ENCODE data around the gene ADGRL3. TPM values are rescaled to one million over a fixed set of nuclear protein-coding genes. Genes with fewer than 3 reads are reported as not detected.

Gene ADGRL3
- total RNA-seq, 1 experiment from 2014 or later: not detected

DNA sequence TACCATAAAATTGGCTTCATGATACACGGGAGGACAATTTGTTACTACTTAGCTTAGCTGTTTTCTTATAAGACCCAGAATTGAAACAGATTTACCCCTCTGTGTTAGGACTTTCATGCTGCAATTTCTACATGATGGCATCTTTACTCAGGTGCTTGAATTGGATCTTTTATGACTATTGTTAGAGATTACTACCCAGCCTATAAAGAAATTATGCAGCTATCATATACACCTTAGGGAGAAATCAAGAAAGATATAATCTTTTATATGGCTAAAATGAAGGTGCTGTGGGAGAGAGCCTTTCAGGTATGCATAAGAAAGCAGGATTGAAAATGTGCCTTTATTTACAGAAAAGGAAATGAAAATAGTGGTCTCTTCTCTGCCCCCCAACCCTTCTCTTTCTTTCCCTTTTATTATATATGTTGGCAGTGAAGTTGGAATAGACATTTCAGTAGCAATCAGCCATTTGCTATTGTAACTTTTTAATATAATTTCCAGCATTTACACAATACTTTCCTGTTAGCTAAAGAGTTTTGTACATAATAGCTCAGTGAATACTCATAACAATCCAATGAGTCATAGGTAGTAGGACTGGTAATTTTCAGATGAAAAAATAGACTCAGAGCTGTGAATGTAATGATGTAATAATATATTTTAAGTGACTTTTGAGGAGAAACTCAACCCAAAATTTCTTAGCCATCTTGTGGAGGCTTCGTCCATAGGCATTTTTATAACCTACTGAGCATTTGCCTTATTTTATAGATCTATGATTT is 311.8 kb downstream of the ADGRL3 start:
- no peaks in the 10 kb centered on the region for H3K4me1 ChIP-seq (ENCODE audit: low read length)

DNA sequence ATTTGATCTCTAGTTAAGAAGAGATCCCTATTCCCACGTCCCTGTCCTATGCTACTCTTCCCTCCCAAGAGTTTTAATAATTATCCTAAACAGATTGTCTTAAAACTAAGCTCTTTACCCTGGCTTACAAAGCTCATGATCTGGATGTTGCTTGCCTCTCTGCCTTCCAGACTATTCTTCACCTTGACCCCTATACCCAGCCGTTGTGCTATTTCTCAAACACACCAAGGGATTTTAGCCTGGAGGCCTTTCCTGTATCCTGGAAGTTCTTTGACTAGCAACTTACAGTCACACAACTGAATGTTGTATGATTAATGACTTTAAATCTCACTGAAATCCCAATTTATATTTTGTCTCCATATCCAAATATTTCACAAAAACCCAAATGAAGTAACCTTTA is 314.9 kb downstream of the ADGRL3 start:
- H3K27ac ChIP-seq (ENCODE audit: low read length): no peak overlapping the region
- H3K9ac ChIP-seq (ENCODE audit: low read length): no peak overlapping the region
- no peak overlapping the region for H2AFZ ChIP-seq (ENCODE audit: low read length)
- peaks cover 27% of the 10 kb centered on the region for H3K9me3 ChIP-seq (ENCODE audit: low read length)
- no peaks in the 10 kb centered on the region for H3K4me1 ChIP-seq (ENCODE audit: low read length)
- H4K20me1 ChIP-seq (ENCODE audit: insufficient read depth, low read depth, low read length): no peaks in the 10 kb centered on the region
- no peaks in the 10 kb centered on the region for H3K79me2 ChIP-seq (ENCODE audit: low read length)
- no peaks in the 10 kb centered on the region for H3K9me2 ChIP-seq (replicated peaks; ENCODE audit: insufficient read depth, low read length)
- no peak overlapping the region for H3K4me3 ChIP-seq (ENCODE audit: low read length)
- H3K36me3 ChIP-seq (ENCODE audit: insufficient read depth, low read length): no peaks in the 10 kb centered on the region
- DNase-seq: no peak
- H3K4me2 ChIP-seq (ENCODE audit: low read depth, low read length, poor library complexity, severe bottlenecking): no peak overlapping the region
- H3K27me3 ChIP-seq (ENCODE audit: low read length): no peaks in the 10 kb centered on the region

More for the DNA sequence above, 311.8 kb downstream of the ADGRL3 start:
- H2AFZ ChIP-seq (ENCODE audit: low read length): no peak overlapping the region
- no peaks in the 10 kb centered on the region for H3K27me3 ChIP-seq (ENCODE audit: low read length)
- no peaks in the 10 kb centered on the region for H3K9me2 ChIP-seq (replicated peaks; ENCODE audit: insufficient read depth, low read length)
- H3K4me2 ChIP-seq (ENCODE audit: low read depth, low read length, poor library complexity, severe bottlenecking): no peak overlapping the region
- peaks cover 23% of the 10 kb centered on the region for H3K9me3 ChIP-seq (ENCODE audit: low read length)
- no peak overlapping the region for H3K27ac ChIP-seq (ENCODE audit: low read length)
- DNase-seq: no peak
- H4K20me1 ChIP-seq (ENCODE audit: insufficient read depth, low read depth, low read length): no peaks in the 10 kb centered on the region
- H3K36me3 ChIP-seq (ENCODE audit: insufficient read depth, low read length): no peaks in the 10 kb centered on the region
- H3K79me2 ChIP-seq (ENCODE audit: low read length): no peaks in the 10 kb centered on the region
- no peak overlapping the region for H3K9ac ChIP-seq (ENCODE audit: low read length)
- no peak overlapping the region for H3K4me3 ChIP-seq (ENCODE audit: low read length)

DNA sequence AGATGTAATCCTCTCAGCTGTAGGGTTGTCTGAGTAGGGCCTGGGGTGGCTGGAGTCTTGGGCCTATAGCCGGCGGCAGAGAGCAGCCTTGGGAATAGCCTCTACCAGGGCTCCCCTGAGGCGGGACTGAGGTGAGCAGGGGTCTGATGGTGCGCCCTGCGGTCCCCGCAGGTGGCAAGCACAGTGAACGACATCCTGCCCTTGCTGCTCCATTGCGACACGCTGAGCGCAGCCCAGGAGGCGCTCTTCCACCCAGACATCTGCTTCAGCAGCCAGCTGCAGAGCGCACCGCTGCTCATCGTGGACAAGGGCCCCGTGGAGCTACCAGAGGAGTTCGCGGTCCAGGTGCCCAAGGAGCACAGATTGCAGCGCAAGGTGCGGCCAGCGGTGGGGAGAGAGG is 317.0 kb downstream of the ADGRL3 start:
- Histone ChIP-seq H3K36me3 (ENCODE audit: insufficient read depth, low read length) (no peaks in the 10 kb centered on the region), H3K4me1 (ENCODE audit: low read length) (no peaks in the 10 kb centered on the region), H3K9me2 (replicated peaks; ENCODE audit: insufficient read depth, low read length) (no peaks in the 10 kb centered on the region), H3K9ac (ENCODE audit: low read length) (no peak overlapping the region), H2AFZ (ENCODE audit: low read length) (no peak overlapping the region), H3K4me2 (ENCODE audit: low read depth, low read length, poor library complexity, severe bottlenecking) (no peak overlapping the region), H3K79me2 (ENCODE audit: low read length) (no peaks in the 10 kb centered on the region), H3K9me3 (ENCODE audit: low read length) (peaks cover 27% of the 10 kb centered on the region), H4K20me1 (ENCODE audit: insufficient read depth, low read depth, low read length) (no peaks in the 10 kb centered on the region), H3K27me3 (ENCODE audit: low read length) (no peaks in the 10 kb centered on the region), H3K27ac (ENCODE audit: low read length) (no peak overlapping the region), H3K4me3 (ENCODE audit: low read length) (no peak overlapping the region)
- DNase-seq: no peak

DNA sequence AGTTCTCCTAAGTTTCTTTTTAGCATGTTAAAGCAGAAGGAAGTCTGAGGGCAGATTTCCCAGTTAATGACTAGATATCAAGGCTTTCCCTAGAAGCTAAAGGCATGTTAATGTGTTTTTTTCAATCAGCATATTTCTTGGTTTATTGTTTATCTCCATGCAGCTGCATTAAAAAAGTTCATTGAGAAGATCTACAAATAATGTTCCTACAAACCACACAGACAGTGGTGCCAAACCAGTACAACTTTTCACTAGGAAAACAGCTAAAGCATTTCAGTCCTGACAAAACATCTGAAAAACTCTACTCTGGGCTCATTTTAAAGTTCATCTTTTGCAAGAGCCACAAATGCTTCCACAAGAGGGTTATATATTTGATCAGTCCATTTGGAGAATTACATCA is 320.0 kb downstream of the ADGRL3 start:
- H3K36me3 ChIP-seq (ENCODE audit: insufficient read depth, low read length): no peaks in the 10 kb centered on the region
- H3K79me2 ChIP-seq (ENCODE audit: low read length): no peaks in the 10 kb centered on the region
- H3K27ac ChIP-seq (ENCODE audit: low read length): no peak overlapping the region
- peaks cover 29% of the 10 kb centered on the region for H3K9me3 ChIP-seq (ENCODE audit: low read length)
- H3K9ac ChIP-seq (ENCODE audit: low read length): no peak overlapping the region
- DNase-seq: no peak
- no peak overlapping the region for H3K4me3 ChIP-seq (ENCODE audit: low read length)
- H3K9me2 ChIP-seq (replicated peaks; ENCODE audit: insufficient read depth, low read length): no peaks in the 10 kb centered on the region
- H4K20me1 ChIP-seq (ENCODE audit: insufficient read depth, low read depth, low read length): no peaks in the 10 kb centered on the region
- H3K27me3 ChIP-seq (ENCODE audit: low read length): no peaks in the 10 kb centered on the region
- no peaks in the 10 kb centered on the region for H3K4me1 ChIP-seq (ENCODE audit: low read length)
- H3K4me2 ChIP-seq (ENCODE audit: low read depth, low read length, poor library complexity, severe bottlenecking): no peak overlapping the region
- H2AFZ ChIP-seq (ENCODE audit: low read length): no peak overlapping the region

DNA sequence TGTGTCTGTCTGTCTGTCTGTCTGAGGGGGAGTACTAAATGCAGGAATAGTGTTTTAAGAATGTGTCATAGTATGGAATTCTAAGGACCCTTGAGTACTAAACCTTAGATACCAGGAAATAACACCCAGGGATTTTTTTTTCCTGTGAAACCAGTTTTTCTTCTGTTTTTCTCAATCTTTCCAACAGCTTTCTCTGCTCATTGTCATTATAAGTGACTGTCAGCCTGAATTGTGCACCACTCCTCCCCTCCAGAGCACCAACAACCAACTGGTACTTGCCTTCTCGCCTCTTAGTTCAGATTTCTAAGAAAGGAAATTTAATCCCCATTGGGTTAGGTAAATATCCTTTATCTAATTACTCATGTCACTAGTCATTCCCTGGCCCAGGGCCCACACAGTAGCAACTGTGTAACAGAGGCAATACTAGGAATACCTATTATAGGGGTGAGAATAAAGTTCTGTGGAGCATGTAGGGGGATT is 320.6 kb downstream of the ADGRL3 start:
- Histone ChIP-seq H4K20me1 (ENCODE audit: insufficient read depth, low read depth, low read length) (no peaks in the 10 kb centered on the region), H3K4me3 (ENCODE audit: low read length) (no peak overlapping the region), H3K9me2 (replicated peaks; ENCODE audit: insufficient read depth, low read length) (no peaks in the 10 kb centered on the region), H3K9me3 (ENCODE audit: low read length) (peaks cover 29% of the 10 kb centered on the region), H2AFZ (ENCODE audit: low read length) (no peak overlapping the region), H3K9ac (ENCODE audit: low read length) (no peak overlapping the region), H3K27me3 (ENCODE audit: low read length) (no peaks in the 10 kb centered on the region), H3K36me3 (ENCODE audit: insufficient read depth, low read length) (no peaks in the 10 kb centered on the region), H3K27ac (ENCODE audit: low read length) (no peak overlapping the region), H3K4me1 (ENCODE audit: low read length) (no peaks in the 10 kb centered on the region), H3K79me2 (ENCODE audit: low read length) (no peaks in the 10 kb centered on the region), H3K4me2 (ENCODE audit: low read depth, low read length, poor library complexity, severe bottlenecking) (no peak overlapping the region)
- DNase-seq: no peak

DNA sequence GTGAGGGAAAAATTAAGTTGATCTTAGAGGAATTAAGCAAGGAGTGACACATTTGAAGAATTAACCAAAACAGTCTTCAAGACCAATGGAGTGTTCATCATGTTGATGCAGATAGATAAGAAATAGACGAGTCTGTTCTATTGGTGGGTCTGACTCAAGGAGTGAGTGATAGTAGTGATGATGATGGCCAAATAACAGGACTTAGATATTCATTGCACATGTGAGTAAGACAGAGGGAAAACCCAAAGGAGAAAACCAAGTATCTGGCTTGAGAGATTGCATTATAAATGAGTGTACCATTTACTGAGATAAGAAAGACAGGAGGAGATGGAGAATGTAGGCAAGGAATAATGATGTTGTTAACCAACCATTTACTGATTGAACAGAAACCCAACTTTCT is 321.3 kb downstream of the ADGRL3 start:
- H2AFZ ChIP-seq (ENCODE audit: low read length): no peak overlapping the region
- no peaks in the 10 kb centered on the region for H3K4me1 ChIP-seq (ENCODE audit: low read length)

GRCh38 chr4:61522312-61522711 is 322.2 kb downstream of the ADGRL3 start:
- no peak overlapping the region for H3K4me3 ChIP-seq (ENCODE audit: low read length)
- no peak overlapping the region for H2AFZ ChIP-seq (ENCODE audit: low read length)
- H3K9ac ChIP-seq (ENCODE audit: low read length): no peak overlapping the region
- H3K4me2 ChIP-seq (ENCODE audit: low read depth, low read length, poor library complexity, severe bottlenecking): no peak overlapping the region
- H3K27ac ChIP-seq (ENCODE audit: low read length): no peak overlapping the region
- no peaks in the 10 kb centered on the region for H3K79me2 ChIP-seq (ENCODE audit: low read length)
- H4K20me1 ChIP-seq (ENCODE audit: insufficient read depth, low read depth, low read length): no peaks in the 10 kb centered on the region
- H3K36me3 ChIP-seq (ENCODE audit: insufficient read depth, low read length): no peaks in the 10 kb centered on the region
- H3K4me1 ChIP-seq (ENCODE audit: low read length): no peaks in the 10 kb centered on the region
- H3K27me3 ChIP-seq (ENCODE audit: low read length): no peaks in the 10 kb centered on the region
- no peak for DNase-seq
- H3K9me2 ChIP-seq (replicated peaks; ENCODE audit: insufficient read depth, low read length): no peaks in the 10 kb centered on the region
- H3K9me3 ChIP-seq (ENCODE audit: low read length): peaks cover 31% of the 10 kb centered on the region

More for the DNA sequence above, 321.3 kb downstream of the ADGRL3 start:
- Histone ChIP-seq H3K9me2 (replicated peaks; ENCODE audit: insufficient read depth, low read length) (no peaks in the 10 kb centered on the region), H3K4me3 (ENCODE audit: low read length) (no peak overlapping the region), H3K36me3 (ENCODE audit: insufficient read depth, low read length) (no peaks in the 10 kb centered on the region), H3K9ac (ENCODE audit: low read length) (no peak overlapping the region), H4K20me1 (ENCODE audit: insufficient read depth, low read depth, low read length) (no peaks in the 10 kb centered on the region), H3K27me3 (ENCODE audit: low read length) (no peaks in the 10 kb centered on the region), H3K27ac (ENCODE audit: low read length) (no peak overlapping the region), H3K9me3 (ENCODE audit: low read length) (peaks cover 33% of the 10 kb centered on the region), H3K79me2 (ENCODE audit: low read length) (no peaks in the 10 kb centered on the region), H3K4me2 (ENCODE audit: low read depth, low read length, poor library complexity, severe bottlenecking) (no peak overlapping the region)
- no peak for DNase-seq

GRCh38 chr4:61527888-61528287 is 327.8 kb downstream of the ADGRL3 start:
- H4K20me1 ChIP-seq (ENCODE audit: insufficient read depth, low read depth, low read length): no peaks in the 10 kb centered on the region
- H3K9ac ChIP-seq (ENCODE audit: low read length): no peak overlapping the region
- H3K9me3 ChIP-seq (ENCODE audit: low read length): peaks cover 20% of the 10 kb centered on the region
- no peaks in the 10 kb centered on the region for H3K27me3 ChIP-seq (ENCODE audit: low read length)
- no peak overlapping the region for H3K27ac ChIP-seq (ENCODE audit: low read length)
- no peaks in the 10 kb centered on the region for H3K9me2 ChIP-seq (replicated peaks; ENCODE audit: insufficient read depth, low read length)
- H3K4me1 ChIP-seq (ENCODE audit: low read length): no peaks in the 10 kb centered on the region
- H3K4me2 ChIP-seq (ENCODE audit: low read depth, low read length, poor library complexity, severe bottlenecking): no peak overlapping the region
- DNase-seq: no peak
- H2AFZ ChIP-seq (ENCODE audit: low read length): no peak overlapping the region
- H3K36me3 ChIP-seq (ENCODE audit: insufficient read depth, low read length): no peaks in the 10 kb centered on the region
- no peaks in the 10 kb centered on the region for H3K79me2 ChIP-seq (ENCODE audit: low read length)
- H3K4me3 ChIP-seq (ENCODE audit: low read length): no peak overlapping the region
